ENCODE measurements around the gene POLR2L.

GRCh38 chr11:811446-812245, 30.7 kb downstream of the POLR2L start:
- no peak for TF ChIP-seq CTCF (conservative IDR thresholded peaks at IDR 0.05)
- TF ChIP-seq EZH2 (IDR thresholded peaks at IDR 0.05; ENCODE audit: low read depth) = no peak

All from PC-9 (cell line).